ENCODE results near the gene HBG1.
"Not testable (repeated sequence)": the region's sequence is repeated elsewhere in the genome, so short reads cannot be mapped to it uniquely, and the experiment has no call there.

The HBG1 gene

GRCh38 chr11:5272395-5273017 lies 22.8 kb upstream of the HBG1 start:
- no peak overlapping the region for H3K4me3 Mint-ChIP-seq

GRCh38 chr11:5269715-5270147 lies 20.1 kb upstream of the HBG1 start, which contains the start of gene HBE1:
TSS of gene HBE1 (minus strand) at chr11:5269945. CDS start at chr11:5269890, 55 bp downstream.
- ATAC-seq (replicated peaks; ENCODE audit: extremely low read depth, poor library complexity, severe bottlenecking) (no peak), DNase-seq (ENCODE audit: low spot score in 2 of 2) (no peak)
- H3K27me3 Mint-ChIP-seq, result peaks cover 8% of the 10 kb centered on the region
- H3K4me3 Mint-ChIP-seq, result no peak within 1 kb of the TSS
- H3K27ac Mint-ChIP-seq (ENCODE audit: low read depth), result no peak within 1 kb of the TSS
- no peaks in the 10 kb centered on the region for H3K9me3 Mint-ChIP-seq
- no peaks in the 10 kb centered on the region for H3K4me1 Mint-ChIP-seq
- no peaks in the 10 kb centered on the region for H3K36me3 Mint-ChIP-seq (ENCODE audit: insufficient read depth)

More at GRCh38 chr11:5272395-5273017, 22.8 kb upstream of the HBG1 start:
- Mint-ChIP-seq H3K27ac (ENCODE audit: low read depth) (no peak overlapping the region), H3K36me3 (ENCODE audit: insufficient read depth) (no peaks in the 10 kb centered on the region), H3K9me3 (no peaks in the 10 kb centered on the region), H3K4me1 (no peaks in the 10 kb centered on the region), H3K27me3 (peaks cover 10% of the 10 kb centered on the region)
- no peak for DNase-seq (ENCODE audit: low spot score in 2 of 2)
- ATAC-seq (replicated peaks; ENCODE audit: extremely low read depth, poor library complexity, severe bottlenecking), result no peak

- H3K36me3 Mint-ChIP-seq (ENCODE audit: insufficient read depth), result no peaks in the 10 kb centered on the region
- no peaks in the 10 kb centered on the region for H3K9me3 Mint-ChIP-seq
- ATAC-seq (replicated peaks; ENCODE audit: extremely low read depth, poor library complexity, severe bottlenecking) (no peak), DNase-seq (ENCODE audit: low spot score in 2 of 2) (no peak)
- H3K27me3 Mint-ChIP-seq, result no peaks in the 10 kb centered on the region
- H3K4me3 Mint-ChIP-seq, result no peak overlapping the region
- H3K4me1 Mint-ChIP-seq, result no peaks in the 10 kb centered on the region
- no peak overlapping the region for H3K27ac Mint-ChIP-seq (ENCODE audit: low read depth)
These were observed 17.4 kb upstream of the HBG1 start for GRCh38 chr11:5267033-5267563.

- Mint-ChIP-seq H3K36me3 (ENCODE audit: insufficient read depth) (no peaks in the 10 kb centered on the region), H3K27me3 (no peaks in the 10 kb centered on the region), H3K4me3 (no peak overlapping the region), H3K27ac (ENCODE audit: low read depth) (no peak overlapping the region), H3K9me3 (no peaks in the 10 kb centered on the region), H3K4me1 (no peaks in the 10 kb centered on the region)
- DNase-seq (ENCODE audit: low spot score in 2 of 2) (no peak), ATAC-seq (replicated peaks; ENCODE audit: extremely low read depth, poor library complexity, severe bottlenecking) (no peak)
These were observed 17.0 kb upstream of the HBG1 start for GRCh38 chr11:5266609-5267008.

GRCh38 chr11:5265832-5266231 lies 16.2 kb upstream of the HBG1 start:
- no peaks in the 10 kb centered on the region for H3K27me3 Mint-ChIP-seq
- DNase-seq (ENCODE audit: low spot score in 2 of 2), result no peak
- ATAC-seq (replicated peaks; ENCODE audit: extremely low read depth, poor library complexity, severe bottlenecking), result no peak
- no peaks in the 10 kb centered on the region for H3K9me3 Mint-ChIP-seq
- H3K27ac Mint-ChIP-seq (ENCODE audit: low read depth), result no peak overlapping the region
- H3K4me3 Mint-ChIP-seq, result no peak overlapping the region
- no peaks in the 10 kb centered on the region for H3K36me3 Mint-ChIP-seq (ENCODE audit: insufficient read depth)
- no peaks in the 10 kb centered on the region for H3K4me1 Mint-ChIP-seq

GRCh38 chr11:5258543-5259262 lies 9.0 kb upstream of the HBG1 start:
- H3K4me3 Mint-ChIP-seq, result no peak overlapping the region
- H3K27me3 Mint-ChIP-seq, result peaks cover 14% of the 10 kb centered on the region
- DNase-seq (ENCODE audit: low spot score in 2 of 2) (no peak), ATAC-seq (replicated peaks; ENCODE audit: extremely low read depth, poor library complexity, severe bottlenecking) (no peak)
- H3K27ac Mint-ChIP-seq (ENCODE audit: low read depth), result no peak overlapping the region
- no peaks in the 10 kb centered on the region for H3K4me1 Mint-ChIP-seq
- H3K9me3 Mint-ChIP-seq, result peaks cover 14% of the 10 kb centered on the region
- no peaks in the 10 kb centered on the region for H3K36me3 Mint-ChIP-seq (ENCODE audit: insufficient read depth)

- H3K4me3 Mint-ChIP-seq, result no peak overlapping the region
- H3K36me3 Mint-ChIP-seq (ENCODE audit: insufficient read depth), result no peaks in the 10 kb centered on the region
- H3K27ac Mint-ChIP-seq (ENCODE audit: low read depth), result no peak overlapping the region
- H3K9me3 Mint-ChIP-seq, result peaks cover 14% of the 10 kb centered on the region
- ATAC-seq (replicated peaks; ENCODE audit: extremely low read depth, poor library complexity, severe bottlenecking) (no peak), DNase-seq (ENCODE audit: low spot score in 2 of 2) (no peak)
- H3K27me3 Mint-ChIP-seq, result peaks cover 14% of the 10 kb centered on the region
- no peaks in the 10 kb centered on the region for H3K4me1 Mint-ChIP-seq
These were observed 7.6 kb upstream of the HBG1 start for GRCh38 chr11:5257296-5257695.

- H3K36me3 Mint-ChIP-seq (ENCODE audit: insufficient read depth); H3K4me1 Mint-ChIP-seq; H3K27ac Mint-ChIP-seq (ENCODE audit: low read depth); ATAC-seq (replicated peaks; ENCODE audit: extremely low read depth, poor library complexity, severe bottlenecking); H3K4me3 Mint-ChIP-seq; DNase-seq (ENCODE audit: low spot score in 2 of 2): not testable (repeated sequence)
- peaks cover 14% of the 10 kb centered on the region for H3K9me3 Mint-ChIP-seq
- peaks cover 14% of the 10 kb centered on the region for H3K27me3 Mint-ChIP-seq
These were observed 5.2 kb upstream of the HBG1 start, which contains the start of gene HBG2 for GRCh38 chr11:5254646-5255413. TSS of gene HBG2 (minus strand) at chr11:5254781. CDS start at chr11:5254728, 53 bp downstream.

- H3K4me3 Mint-ChIP-seq; H3K9me3 Mint-ChIP-seq; ATAC-seq (replicated peaks; ENCODE audit: extremely low read depth, poor library complexity, severe bottlenecking); DNase-seq (ENCODE audit: low spot score in 2 of 2); H3K36me3 Mint-ChIP-seq (ENCODE audit: insufficient read depth); H3K4me1 Mint-ChIP-seq; H3K27ac Mint-ChIP-seq (ENCODE audit: low read depth): not testable (repeated sequence)
- H3K27me3 Mint-ChIP-seq, result peaks cover 14% of the 10 kb centered on the region
These were observed 4.4 kb upstream of the HBG1 start for GRCh38 chr11:5254023-5254422.

- DNase-seq (ENCODE audit: low spot score in 2 of 2); H3K4me1 Mint-ChIP-seq; ATAC-seq (replicated peaks; ENCODE audit: extremely low read depth, poor library complexity, severe bottlenecking); H3K27ac Mint-ChIP-seq (ENCODE audit: low read depth); H3K36me3 Mint-ChIP-seq (ENCODE audit: insufficient read depth); H3K9me3 Mint-ChIP-seq; H3K4me3 Mint-ChIP-seq: not testable (repeated sequence)
- peaks cover 14% of the 10 kb centered on the region for H3K27me3 Mint-ChIP-seq
These were observed 3.8 kb upstream of the HBG1 start for GRCh38 chr11:5253440-5253839.

GRCh38 chr11:5252919-5253265 lies 3.2 kb upstream of the HBG1 start:
- no peak for DNase-seq (ENCODE audit: low spot score in 2 of 2)
- Mint-ChIP-seq H3K36me3 (ENCODE audit: insufficient read depth) (no peaks in the 10 kb centered on the region), H3K4me3 (no peak overlapping the region), H3K9me3 (peaks cover 4% of the 10 kb centered on the region), H3K27ac (ENCODE audit: low read depth) (no peak overlapping the region), H3K4me1 (no peaks in the 10 kb centered on the region), H3K27me3 (peaks cover 14% of the 10 kb centered on the region)
- no peak for ATAC-seq (replicated peaks; ENCODE audit: extremely low read depth, poor library complexity, severe bottlenecking)

GRCh38 chr11:5252192-5252918 lies 2.7 kb upstream of the HBG1 start:
- Mint-ChIP-seq H3K4me1 (no peaks in the 10 kb centered on the region), H3K27ac (ENCODE audit: low read depth) (no peak overlapping the region), H3K27me3 (peaks cover 14% of the 10 kb centered on the region), H3K4me3 (no peak overlapping the region), H3K9me3 (no peaks in the 10 kb centered on the region), H3K36me3 (ENCODE audit: insufficient read depth) (no peaks in the 10 kb centered on the region)
- DNase-seq (ENCODE audit: low spot score in 2 of 2) (no peak), ATAC-seq (replicated peaks; ENCODE audit: extremely low read depth, poor library complexity, severe bottlenecking) (no peak)
